Uterus (tissue), 4 donors: ENCODE results near the gene DCHS2. TPM values are rescaled to one million over a fixed set of nuclear protein-coding genes. Genes with fewer than 3 reads are reported as not detected.

Source experiments
- DNase-seq, 2 donors: peaks; one replicate each; pipeline ENCODE4 v3.0.0-alpha.2; 2019 to 2020
- H3K27ac ChIP-seq, 2 donors: fragments of 200-600 bp; sonication (generic); 1 replicate in 1 of 2; 2 replicates in 1 of 2; pipeline ENCODE4 v1.5.1; 2016 to 2018
- H3K27me3 ChIP-seq, 2 donors: fragments of 200-600 bp; sonication (generic); one replicate each; pipeline ENCODE4 v1.5.1; 2018 to 2019; ENCODE audit warnings: control low read depth in 1 of 2
- H3K36me3 ChIP-seq, 2 donors: fragments of 200-600 bp; sonication (generic); one replicate each; pipeline ENCODE4 v1.5.1; 2019; ENCODE audit warnings: control low read depth in 1 of 2
- H3K4me1 ChIP-seq, 2 donors: fragments of 200-600 bp; sonication (generic); one replicate each; pipeline ENCODE4 v1.5.1; 2018 to 2019; ENCODE audit warnings: control low read depth in 1 of 2
- H3K4me3 ChIP-seq, 2 donors: fragments of 200-600 bp; sonication (generic); 1 replicate in 1 of 2; 2 replicates in 1 of 2; pipeline ENCODE4 v1.5.1; 2018 to 2019; ENCODE audit warnings: mild to moderate bottlenecking in 1 of 2
- H3K9me3 ChIP-seq, 2 donors: fragments of 200-600 bp; sonication (generic); one replicate each; pipeline ENCODE4 v1.5.1; 2019; ENCODE audit warnings: control low read depth in 1 of 2
- POLR2A ChIP-seq, 2 donors: fragments of 450-650 bp; IDR thresholded peaks; one replicate each; pipeline ENCODE4 v1.6.1; 2016; ENCODE audit warnings: antibody characterized with exemption in 2 of 2, mild to moderate bottlenecking in 1 of 2, moderate library complexity in 1 of 2
- intact Hi-C: fragments of 100-400 bp; cut with DNase I; formaldehyde crosslinking; loops from one replicate; pipeline ENCODE4 v1.15.1; 2023; ENCODE audit warnings: low total_unique reads
- total RNA-seq, 4 donors: library from RNA; depleted of rRNA in 3 of 4; stranded (reverse); fragments of >200 nt in 3 of 4; gene quantifications; one replicate each; pipeline versions ENCODE4 v1.1.0 to v1.2.4, GENCODE V29; 2014 to 2023
- TF ChIP-seq, protein P1 (sequence below), 4 experiments: fragments of 200-600 bp in 2 of 4; fragments of 450-650 bp in 2 of 4; sonication (generic) in 2 of 4; IDR thresholded peaks; one replicate each; pipeline ENCODE4 v1.5.1; 2016 to 2019; ENCODE audit warnings: antibody characterized with exemption in 4 of 4, mild to moderate bottlenecking in 2 of 4, moderate library complexity in 1 of 4
- donor health status: DM: yes; HTN: yes; CAD: no.

The DCHS2 gene
- total RNA-seq, 4 donors from 2014 or later, result 10.6 to 51.4 (median 17.5) TPM

DNA sequence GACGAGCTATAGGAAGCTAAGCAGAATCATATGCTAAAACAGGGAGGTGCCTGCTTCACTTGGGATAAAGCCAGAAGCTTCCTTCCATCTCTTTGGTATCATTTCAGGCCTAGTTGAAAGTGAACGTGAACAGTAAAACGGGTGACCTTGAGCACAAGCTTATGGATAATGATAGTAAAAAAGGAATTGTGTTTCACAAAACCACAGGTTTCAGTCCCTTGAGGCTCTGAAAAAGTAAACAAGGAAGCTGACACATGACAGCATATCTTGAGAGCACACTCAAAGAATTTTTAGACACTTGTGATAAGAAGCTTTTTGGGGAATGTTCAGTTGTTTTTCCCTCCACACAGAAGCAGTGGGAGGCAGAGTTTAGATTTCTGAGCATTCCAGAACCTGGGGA, 286.1 kb downstream of the DCHS2 start:
- Histone ChIP-seq H3K4me3 (no peak overlapping the region), H3K9me3 (no peaks in the 10 kb centered on the region), H3K4me1 (no peaks in the 10 kb centered on the region), H3K27me3 (no peaks in the 10 kb centered on the region), H3K36me3 (no peaks in the 10 kb centered on the region), H3K27ac (no peak overlapping the region)
- no peak for DNase-seq
- no peak for TF ChIP-seq POLR2A (IDR thresholded peaks at IDR 0.05)
- TF ChIP-seq, protein P1, sequence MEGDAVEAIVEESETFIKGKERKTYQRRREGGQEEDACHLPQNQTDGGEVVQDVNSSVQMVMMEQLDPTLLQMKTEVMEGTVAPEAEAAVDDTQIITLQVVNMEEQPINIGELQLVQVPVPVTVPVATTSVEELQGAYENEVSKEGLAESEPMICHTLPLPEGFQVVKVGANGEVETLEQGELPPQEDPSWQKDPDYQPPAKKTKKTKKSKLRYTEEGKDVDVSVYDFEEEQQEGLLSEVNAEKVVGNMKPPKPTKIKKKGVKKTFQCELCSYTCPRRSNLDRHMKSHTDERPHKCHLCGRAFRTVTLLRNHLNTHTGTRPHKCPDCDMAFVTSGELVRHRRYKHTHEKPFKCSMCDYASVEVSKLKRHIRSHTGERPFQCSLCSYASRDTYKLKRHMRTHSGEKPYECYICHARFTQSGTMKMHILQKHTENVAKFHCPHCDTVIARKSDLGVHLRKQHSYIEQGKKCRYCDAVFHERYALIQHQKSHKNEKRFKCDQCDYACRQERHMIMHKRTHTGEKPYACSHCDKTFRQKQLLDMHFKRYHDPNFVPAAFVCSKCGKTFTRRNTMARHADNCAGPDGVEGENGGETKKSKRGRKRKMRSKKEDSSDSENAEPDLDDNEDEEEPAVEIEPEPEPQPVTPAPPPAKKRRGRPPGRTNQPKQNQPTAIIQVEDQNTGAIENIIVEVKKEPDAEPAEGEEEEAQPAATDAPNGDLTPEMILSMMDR (IDR thresholded peaks at IDR 0.05), result no peak
- intact Hi-C loops, result no loop called here

DNA sequence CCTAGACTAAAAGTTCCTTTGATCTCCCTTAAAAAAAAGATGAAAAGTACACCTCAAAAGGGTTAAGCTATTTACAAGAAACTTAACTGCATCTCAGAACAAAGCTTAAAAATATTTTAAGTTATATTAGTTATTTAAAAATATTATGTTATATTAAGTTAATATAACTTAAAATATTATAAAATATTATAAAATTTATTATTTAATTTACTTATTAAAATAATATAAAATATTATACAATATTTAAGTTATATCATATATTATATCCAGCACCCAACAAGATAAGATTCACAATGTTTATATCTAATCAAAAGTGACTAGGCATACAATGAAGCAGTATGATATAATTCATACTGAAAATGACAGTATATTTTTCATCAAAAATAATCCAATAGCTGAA, 296.9 kb downstream of the DCHS2 start:
- TF ChIP-seq, protein P1 (IDR thresholded peaks at IDR 0.05), result no peak
- TF ChIP-seq POLR2A (IDR thresholded peaks at IDR 0.05), result no peak
- Histone ChIP-seq H3K36me3 (no peaks in the 10 kb centered on the region), H3K4me1 (no peaks in the 10 kb centered on the region), H3K27me3 (no peaks in the 10 kb centered on the region), H3K4me3 (no peak overlapping the region), H3K9me3 (no peaks in the 10 kb centered on the region), H3K27ac (no peak overlapping the region)
- no peak for DNase-seq
- intact Hi-C loops, result no loop called here

DNA sequence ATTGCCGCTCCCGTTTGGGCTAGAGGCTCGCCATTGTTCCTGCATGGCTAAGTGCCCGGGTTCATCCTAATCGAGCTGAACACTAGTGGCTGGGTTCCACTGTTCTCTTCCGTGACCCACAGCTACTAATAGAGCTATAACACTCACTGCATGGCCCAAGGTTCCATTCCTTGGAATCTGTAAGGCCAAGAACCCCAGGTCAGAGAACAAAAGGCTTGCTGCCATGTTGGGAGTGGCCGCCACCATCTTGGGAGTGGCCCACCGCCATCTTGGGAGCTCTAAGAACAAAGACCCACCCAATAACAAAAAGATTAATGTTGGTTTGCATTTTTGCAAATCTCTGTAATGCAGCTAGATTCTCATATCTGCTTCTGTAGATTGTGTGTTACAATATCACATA, 299.0 kb downstream of the DCHS2 start:
- Histone ChIP-seq H3K27me3 (no peaks in the 10 kb centered on the region), H3K9me3 (no peaks in the 10 kb centered on the region), H3K4me3 (no peak overlapping the region), H3K4me1 (no peaks in the 10 kb centered on the region), H3K27ac (no peak overlapping the region), H3K36me3 (no peaks in the 10 kb centered on the region)
- no peak for DNase-seq
- TF ChIP-seq, protein P1 (IDR thresholded peaks at IDR 0.05), result no peak
- TF ChIP-seq POLR2A (IDR thresholded peaks at IDR 0.05), result no peak
- intact Hi-C loops, result no loop called here

- Histone ChIP-seq H3K4me1 (no peaks in the 10 kb centered on the region), H3K36me3 (no peaks in the 10 kb centered on the region), H3K9me3 (no peaks in the 10 kb centered on the region), H3K27ac (no peak overlapping the region), H3K4me3 (no peak overlapping the region), H3K27me3 (no peaks in the 10 kb centered on the region)
- intact Hi-C loops, result no loop called here
- no peak for DNase-seq
- no peak for TF ChIP-seq POLR2A (IDR thresholded peaks at IDR 0.05)
- TF ChIP-seq, protein P1 (IDR thresholded peaks at IDR 0.05), result no peak
Observed at GRCh38 chr4:154189346-154189745, 302.3 kb downstream of the DCHS2 start.

GRCh38 chr4:154186888-154187287, 304.7 kb downstream of the DCHS2 start:
- intact Hi-C loops, result no loop called here
- no peaks in the 10 kb centered on the region for H3K9me3 ChIP-seq
- no peak overlapping the region for H3K4me3 ChIP-seq
- DNase-seq, result no peak
- no peaks in the 10 kb centered on the region for H3K4me1 ChIP-seq
- TF ChIP-seq, protein P1 (IDR thresholded peaks at IDR 0.05), result no peak
- no peak for TF ChIP-seq POLR2A (IDR thresholded peaks at IDR 0.05)
- no peak overlapping the region for H3K27ac ChIP-seq
- no peaks in the 10 kb centered on the region for H3K36me3 ChIP-seq
- H3K27me3 ChIP-seq, result no peaks in the 10 kb centered on the region
